Suppressor macrophage treated with lipopolysaccharide for 1 hour (primary cell): ENCODE data around the gene MAPRE2.

Experiments used
- DNase-seq, 3 donors: peaks; one replicate each; pipeline ENCODE4 v3.0.0-alpha.2; 2020 to 2022

The MAPRE2 gene

DNA sequence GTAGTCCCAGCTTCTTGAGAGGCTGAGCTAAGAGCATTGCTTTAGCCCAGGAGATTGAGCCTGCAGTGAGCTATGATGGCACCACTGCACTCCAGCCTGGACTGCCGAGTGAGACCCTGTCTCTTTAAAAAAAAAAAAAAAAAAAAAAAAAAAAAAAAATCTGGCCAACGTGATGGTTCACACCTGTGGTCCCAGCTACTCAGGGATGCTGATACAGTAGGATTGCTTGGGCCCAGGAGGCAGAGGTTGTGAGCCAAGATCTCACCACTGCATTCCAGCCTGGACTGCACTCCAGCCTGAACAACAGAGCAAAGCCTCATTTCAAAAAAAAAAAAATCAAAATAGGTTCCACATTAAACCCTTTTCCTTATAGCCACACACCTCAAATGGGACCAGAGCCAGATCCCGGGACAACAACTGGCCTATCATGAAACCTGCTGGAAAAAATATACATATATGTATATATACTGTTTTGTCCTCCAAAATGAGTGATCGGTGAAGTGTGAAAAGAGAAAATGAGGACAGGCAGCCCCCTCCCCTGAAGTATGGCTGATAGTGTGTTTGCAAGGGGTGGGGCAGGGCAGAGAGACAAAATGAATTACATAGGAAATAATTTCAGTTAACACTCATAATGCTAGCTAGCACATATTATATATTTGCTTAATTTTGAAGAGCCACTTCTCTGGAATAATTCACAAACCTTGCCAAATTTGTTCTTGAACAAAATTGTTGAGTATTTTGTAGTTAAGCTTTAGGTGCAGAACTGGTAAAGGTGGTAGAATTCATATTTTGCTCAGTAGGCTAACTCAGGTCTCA lies 22.9 kb downstream of the MAPRE2 start:
- no peak for DNase-seq

DNA sequence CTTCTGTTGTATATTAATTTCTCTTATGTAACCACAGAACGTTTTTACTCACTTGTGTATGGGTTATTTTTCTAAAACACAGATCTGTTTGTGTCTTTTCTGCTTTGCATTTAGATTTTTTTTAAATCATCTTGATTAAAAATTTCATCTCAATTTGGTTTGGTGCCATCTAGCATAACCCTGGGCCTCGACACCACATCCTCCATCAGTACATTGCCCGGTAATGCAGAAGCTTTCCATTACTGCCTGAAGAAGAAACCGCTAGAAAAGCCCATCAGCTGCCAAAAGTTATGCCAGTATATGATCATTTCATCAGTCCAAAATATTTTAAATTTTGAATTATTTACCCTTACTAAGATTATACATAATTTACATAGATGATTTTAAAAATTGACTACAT lies 26.2 kb downstream of the MAPRE2 start:
- no peak for DNase-seq

DNA sequence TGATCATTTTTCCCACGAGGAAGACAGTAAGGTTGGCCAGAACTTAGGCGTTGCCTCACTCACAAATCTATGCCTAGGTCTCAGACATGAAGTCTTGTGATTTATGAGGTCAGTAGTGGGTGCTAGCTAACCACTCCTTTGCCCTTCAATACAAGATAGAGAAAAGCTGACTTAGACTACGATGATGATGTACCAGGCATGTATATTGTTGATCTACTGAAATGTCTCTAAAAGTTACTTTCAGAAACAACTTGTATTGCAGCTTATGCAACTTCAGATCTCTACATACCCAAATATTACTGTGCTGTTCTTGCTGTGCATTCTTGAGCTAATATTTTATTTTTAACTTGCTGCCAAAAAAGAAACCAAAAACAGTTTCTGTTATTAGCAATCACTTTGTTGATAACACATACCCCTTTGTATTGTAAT lies 30.6 kb downstream of the MAPRE2 start:
- peak; percentile 27 to 40 (median 39) for DNase-seq

DNA sequence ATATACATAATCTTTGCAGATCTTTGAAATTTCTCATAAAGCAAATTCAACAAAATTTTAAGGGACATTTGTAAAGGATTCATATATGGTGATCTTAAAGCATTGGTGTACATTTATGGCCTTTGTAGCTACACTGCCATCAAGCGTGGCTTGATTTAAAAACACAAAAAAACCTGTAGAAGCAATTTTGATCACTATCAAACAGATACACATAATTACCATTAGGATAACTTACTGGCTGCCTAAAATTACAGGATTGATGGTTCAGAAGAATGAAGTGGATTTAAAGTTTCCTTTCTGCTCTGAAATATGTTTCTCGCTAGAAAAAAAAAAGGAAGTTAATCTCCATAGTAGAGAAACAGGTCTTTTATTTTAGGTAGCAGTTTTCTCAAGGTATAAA lies 31.4 kb downstream of the MAPRE2 start:
- no peak for DNase-seq

DNA sequence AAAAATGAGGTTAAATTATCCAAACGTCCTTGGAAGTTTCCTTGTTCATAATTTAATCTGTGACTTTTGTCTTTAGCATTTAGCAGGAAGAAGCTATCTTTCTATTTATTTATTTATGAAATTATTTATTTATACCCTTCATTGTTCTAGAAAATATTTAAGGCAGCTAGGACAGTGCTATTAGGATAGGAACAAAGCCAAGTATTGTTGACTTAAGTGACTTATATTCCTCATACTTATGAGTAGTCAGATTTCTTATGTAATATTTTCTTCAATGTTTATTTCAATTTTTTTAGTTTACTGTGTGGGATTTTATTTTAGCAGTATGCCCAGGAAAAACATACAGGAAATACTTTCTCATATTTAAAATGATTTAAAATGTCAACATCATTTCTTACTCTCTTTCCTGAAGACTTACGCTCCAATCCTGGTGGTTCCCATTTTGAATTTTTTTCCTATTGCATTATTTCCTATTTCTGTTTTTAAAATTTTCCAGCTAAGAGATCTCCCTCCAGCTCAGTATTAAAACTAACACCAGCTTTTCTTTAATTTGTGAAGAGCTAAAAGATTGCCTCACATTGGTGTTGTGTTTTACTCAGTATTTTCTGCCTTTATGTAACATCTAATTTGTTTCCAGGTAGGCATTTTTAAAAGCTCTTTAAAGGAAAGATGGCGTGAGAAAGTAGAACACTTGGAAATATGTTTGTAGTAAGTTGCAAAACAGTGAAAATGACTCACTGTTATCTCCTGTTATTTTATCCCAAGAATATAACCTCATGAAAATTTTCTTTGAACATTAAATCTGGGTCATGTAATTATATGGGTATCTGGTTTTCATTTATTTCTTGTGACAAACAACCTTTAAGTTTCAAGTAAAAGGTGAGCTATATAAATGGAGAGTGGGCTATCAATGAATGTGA lies 32.2 kb downstream of the MAPRE2 start:
- peak in 1 of 3 donors; percentile 16 for DNase-seq

DNA sequence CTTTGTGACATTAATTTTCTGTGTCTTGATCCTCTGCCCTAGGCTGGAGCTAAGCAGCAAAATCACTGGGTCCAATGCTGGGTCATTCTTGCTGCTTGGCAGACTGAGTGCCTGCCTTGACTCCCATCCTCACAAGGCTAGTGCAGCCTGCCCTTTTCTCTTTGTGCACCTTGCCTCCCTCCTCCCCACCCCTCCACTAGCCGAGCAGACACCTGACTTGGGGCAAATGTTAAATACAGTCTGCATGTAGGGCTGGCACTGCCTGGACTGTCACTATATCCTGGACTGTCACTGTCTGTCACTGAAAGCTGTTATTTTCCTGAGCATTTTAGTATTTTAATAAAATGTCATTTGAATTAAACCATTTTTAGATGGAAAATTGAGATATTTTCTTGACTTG lies 33.4 kb downstream of the MAPRE2 start:
- DNase-seq = no peak

DNA sequence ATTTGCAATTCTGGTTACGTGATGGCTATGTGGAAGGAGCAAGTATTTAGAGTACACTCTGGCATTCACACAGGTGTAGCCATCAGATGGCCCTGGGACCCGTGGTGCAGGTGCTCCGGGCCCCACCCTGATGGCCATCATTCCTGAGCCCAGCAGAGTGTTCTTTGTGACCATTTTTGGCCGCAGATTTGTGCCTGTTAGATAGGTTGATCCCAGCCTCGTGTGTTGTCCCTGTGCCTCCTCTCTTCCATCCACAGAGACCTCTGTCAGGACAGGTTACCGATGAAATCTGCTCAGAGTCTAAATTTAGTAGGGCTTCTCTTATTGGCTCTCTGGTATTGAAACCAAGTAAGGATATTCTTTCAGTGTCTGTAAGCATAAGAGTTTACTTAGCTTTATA lies 33.9 kb downstream of the MAPRE2 start:
- no peak for DNase-seq

DNA sequence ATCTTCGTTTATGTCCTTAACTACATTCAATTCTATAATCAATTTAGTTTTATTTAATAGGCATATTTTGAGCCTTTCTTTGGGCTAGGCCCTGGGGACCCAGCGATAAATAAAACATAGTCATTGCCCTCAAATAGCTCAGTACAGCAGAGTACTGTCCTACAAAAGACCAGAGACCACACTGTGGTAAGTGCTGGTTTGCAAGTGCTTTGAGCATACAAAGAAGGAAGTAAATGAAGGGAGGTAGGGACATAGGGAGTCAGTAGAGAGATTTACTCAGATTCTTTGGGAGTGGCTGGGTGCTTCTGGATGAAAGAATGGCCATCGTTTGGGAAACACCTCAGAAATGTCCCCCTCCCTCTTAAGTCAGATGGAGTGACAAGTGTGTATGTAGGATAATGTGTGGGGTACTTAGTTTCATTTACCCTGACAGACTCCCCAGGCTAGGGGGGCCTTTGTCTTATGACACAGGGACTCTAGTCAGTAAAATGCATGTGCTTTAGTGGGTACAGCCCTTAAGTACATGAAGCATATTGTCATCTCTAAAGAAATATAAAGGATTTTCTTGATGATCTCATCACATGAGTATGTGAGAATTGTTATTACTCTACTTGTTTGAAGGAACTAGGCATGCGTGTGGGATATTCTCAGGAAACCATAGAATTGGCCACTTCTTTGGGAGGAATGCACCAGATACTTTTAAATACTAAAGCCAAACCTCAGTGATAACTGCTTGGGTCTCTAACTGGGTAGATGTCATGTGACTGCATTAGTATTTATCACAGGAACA lies 35.1 kb downstream of the MAPRE2 start:
- peak in 2 of 3 donors; percentile 14 to 30 for DNase-seq

DNA sequence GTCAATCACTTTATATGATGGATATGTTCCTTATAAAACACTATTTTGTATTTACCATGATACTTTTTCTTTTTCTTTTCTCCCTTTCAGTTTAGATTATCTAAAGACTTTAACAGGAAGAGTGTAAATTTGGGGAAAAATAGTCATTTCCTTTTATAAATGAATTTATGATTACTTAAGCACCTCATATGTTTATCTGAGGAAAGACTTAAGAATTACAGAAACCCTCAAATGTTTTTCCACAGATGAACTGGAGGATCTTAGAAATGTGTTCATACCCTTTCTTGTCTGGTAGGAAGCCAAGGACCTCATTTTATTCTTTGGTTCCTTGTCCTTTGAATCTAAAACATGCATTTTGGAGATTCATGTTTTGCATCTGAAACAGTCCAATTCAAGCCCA lies 36.7 kb downstream of the MAPRE2 start:
- DNase-seq = no peak

DNA sequence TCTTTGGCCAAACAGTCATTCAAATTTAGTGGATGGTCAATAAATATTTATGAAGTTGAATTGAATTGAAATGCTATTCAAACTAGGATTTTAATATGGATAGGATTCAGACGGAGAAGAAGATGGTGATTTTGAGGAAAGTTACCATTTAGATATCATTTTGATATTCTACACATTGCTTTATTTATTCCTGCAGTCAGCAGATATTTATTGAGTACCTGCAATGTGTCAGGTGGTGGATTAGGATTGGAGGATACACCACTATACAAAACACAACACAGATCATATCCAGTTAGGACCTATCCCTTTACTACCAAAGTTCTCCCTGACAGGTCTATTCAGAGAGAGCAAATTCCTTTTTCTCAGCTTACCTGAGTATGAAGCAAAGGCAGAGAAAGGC lies 38.8 kb downstream of the MAPRE2 start:
- no peak for DNase-seq

DNA sequence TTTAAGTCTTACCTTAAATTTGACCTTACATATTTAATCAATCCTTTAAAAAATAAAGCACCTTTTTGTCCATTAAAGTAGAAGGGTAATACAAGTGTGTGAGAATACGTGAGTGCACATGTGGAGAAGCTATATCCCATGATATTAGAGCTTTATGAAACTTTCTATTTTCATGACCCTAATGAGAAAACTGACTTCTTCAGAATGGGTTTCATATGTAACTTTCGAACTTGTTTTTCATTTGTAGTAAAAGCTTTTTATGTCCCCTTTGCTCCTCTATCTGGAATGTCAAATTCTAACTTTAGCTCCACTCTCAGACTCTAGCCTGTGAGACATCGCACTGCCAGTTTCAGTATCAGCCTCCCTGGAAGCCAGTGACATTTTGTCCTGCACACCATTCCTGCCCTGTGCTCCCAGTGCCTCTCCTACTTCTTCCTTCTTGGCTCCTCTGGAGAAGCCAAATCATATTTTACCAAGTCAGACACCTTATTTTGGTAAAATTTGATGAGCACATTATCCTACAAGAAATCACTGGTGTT lies 42.0 kb downstream of the MAPRE2 start:
- no peak for DNase-seq

DNA sequence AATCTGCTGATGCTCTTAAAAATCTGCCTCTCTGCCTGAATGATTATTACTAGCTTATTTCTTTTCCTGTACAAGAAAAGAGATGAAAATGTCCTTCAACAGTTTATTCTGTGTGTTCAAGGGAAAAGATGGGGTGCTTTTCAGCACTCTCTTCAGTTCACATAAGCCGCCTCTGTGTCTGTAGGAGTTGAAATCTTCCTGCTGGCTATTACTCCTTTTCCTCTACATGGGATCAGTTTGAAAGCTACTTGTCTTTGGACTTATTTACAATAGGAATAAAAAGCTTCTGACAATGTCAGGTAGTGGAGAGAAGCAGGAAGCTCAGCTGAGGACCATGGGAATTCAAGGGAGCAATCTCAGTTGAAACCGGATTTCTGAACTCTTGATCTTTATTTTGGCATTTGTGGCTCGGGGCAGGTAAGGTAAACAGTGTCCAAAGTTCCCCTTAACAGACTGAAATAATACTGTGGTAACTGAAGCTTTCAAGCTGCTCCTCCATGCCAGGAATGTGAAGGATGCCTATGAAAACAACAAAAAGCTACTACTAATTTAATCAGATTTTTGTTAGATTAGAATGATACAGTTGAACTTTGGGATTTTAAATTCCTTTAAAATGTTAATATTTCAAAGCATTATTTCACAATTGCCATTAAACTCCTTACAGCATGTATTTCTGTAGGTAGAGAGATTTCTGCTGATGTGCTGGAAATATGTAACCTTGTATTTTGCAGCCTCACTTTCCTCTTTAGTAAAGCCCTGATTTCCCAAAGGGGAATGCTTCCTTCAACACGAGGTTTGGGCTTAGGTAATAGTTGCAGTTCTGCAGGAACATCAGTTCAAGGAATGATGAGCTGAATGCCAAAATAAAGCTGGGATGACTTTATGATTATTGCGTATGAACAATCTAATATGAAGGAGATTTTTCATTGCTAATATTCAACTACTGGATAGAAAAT lies 43.6 kb downstream of the MAPRE2 start:
- DNase-seq = no peak

DNA sequence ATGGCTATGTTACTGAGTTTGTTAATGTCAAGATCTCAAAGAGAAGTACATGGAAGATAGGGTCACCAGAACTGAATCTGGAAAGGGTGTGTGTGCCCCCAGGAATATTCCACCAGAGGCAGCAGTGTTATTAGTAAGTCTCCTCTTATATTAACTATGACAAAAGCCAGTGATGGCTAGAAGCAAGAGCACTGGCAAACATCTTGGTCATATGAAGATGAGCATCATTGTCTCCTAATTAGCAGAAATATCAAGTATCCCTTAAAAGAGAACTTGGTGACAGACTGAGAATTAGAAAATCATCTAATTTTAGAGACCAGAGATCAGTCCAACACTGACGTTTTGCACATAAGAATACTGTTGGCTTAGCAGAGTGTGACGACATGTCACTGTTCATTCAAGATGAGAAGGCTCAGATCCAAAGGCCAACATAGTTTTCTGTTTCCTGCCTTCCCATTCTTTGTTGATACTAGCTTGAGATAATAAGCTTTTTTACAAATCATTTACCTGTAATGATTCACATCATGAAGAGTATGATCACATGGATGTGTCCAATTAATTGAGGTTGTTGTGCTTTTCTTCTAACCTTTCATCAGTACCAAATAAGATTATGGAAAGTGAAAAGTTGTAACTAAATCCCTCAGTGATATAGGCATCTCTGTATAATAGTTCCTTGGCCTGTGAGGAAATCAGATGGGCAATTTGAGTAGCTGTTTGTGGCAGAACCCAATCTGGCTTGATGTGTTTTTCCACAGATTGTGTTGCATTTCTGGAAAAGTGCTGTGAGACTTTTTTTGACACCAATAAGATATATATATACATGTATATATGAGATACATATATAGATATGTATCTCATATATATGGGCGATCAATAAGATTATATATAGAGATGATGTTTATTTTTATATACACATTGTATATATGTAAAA lies 44.5 kb downstream of the MAPRE2 start:
- DNase-seq = no peak

DNA sequence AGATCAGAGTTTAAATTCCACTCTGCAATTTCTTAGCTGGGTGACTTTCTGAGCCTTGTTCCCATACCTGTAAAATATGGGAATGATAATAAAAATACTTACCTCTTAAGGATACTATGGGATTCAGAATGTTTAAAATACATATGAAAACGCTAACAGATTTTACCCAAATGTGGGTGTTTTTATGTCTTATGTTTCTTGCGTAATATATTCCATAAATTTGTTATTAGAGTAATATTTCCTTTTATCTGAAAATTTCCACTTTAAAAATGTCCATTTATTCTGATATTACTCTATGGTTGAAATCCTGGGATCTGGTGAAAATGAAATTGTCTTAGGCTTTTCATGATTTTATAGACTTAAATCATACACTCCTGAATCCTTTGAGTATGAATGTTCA lies 45.5 kb downstream of the MAPRE2 start:
- DNase-seq = no peak

DNA sequence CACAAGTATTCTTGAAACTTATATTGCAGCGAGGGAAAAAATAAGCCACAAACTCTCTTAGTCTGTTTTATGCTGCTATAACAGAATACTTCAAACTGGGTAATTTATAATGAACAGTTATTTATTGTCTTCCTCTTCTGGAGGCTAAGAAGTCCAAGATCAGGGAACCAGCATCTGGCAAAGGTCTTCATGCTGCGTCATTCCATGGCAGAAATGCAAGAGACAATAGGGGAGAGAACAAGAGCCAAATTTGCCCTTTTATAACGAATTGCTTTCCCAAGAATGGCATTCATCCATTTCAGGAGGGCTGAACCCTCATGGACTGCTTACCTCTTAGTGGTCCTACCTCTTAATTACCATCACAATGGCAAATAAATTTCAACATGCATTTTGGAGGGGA lies 46.5 kb downstream of the MAPRE2 start:
- DNase-seq = no peak

DNA sequence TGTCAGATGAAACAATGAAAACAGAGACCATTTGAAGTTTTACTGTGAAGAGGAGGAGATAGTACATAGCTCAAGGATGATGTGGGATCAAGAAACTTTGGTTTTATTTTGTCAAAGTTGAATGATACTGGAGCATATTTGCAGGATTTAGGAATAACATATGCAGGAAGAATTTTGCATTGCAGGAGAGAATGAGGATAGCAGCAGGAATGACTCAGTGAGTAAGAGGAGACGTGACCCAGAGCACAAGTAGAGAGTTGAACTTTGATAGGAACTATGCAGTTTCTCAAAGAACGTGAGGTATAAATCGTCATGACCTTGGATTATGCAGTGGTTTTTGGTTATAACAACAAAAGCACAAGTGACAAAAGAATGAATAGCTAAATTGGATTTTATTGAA lies 47.7 kb downstream of the MAPRE2 start:
- DNase-seq = no peak

DNA sequence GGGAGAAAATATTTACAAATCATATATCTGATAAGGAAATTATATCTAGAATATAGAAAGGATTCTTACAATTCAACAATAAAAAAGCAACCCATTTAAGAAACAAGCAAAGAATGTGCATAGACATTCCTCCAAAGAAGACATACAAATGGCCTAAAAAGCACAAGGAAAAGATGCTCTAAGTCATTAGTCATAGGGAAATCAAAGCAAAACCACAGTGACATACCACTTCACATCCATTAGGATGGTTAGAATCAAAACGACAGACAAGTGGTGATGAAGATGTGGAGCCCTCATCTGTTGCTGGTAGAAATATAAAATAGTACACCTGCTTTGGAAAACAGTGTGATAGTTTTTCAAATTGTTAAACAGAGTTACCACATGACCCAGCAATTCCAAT lies 48.2 kb downstream of the MAPRE2 start:
- no peak for DNase-seq

DNA sequence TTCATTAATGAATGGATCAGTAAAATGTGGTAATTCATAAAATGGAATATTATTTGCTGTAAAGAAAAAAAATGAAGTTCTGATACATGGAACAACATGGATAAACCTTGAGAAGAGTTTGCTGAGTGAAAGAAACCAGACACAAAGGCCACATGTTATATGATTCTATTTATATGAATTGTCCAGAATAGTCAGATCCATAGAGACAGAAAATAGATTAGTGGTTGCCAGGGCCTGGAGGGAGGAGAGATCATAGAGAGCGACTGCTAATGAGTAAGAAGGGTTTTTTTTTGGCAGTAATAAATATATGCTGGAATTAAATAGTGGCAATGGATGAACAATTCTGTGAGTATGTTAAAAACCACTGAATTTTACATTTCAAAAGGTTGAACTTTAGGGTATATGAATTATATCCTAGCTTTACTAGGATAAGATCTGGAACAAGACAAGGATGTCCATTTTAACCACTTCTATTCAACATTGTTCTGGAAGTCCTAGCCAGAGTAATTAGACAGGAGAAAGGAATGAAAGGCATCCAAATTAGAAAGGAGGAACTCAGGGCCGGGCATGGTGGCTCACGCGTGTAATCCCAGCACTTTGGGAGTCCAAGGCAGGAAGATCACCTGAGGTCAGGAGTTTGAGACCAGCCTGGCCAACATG lies 48.8 kb downstream of the MAPRE2 start:
- no peak for DNase-seq

DNA sequence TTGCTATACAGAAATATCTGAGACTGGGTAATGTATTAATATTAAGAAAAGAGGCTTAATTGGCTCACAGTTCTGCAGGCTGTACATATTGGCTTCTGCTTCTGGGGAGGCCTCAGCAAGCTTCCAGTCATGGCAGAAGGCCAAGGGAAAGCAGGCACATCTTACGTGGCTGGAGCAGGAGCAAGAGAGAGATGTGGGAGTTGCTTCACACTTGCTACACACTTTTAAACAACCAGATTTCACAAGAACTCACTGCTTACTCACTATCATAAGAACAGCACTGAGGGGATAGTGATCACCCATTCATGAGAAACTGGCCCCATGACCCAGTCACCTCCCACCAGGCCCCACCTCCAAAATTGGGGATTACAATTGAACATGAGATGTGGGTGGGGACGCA lies 50.6 kb downstream of the MAPRE2 start:
- no peak for DNase-seq
